GM23248 (cell line): ENCODE data around the gene UBAC2. TPM values are rescaled to one million over a fixed set of nuclear protein-coding genes. Genes with fewer than 3 reads are reported as not detected.
"Not testable (repeated sequence)": the region's sequence is repeated elsewhere in the genome, so short reads cannot be mapped to it uniquely, and the experiment has no call there.

Experiments used
- DNase-seq: peaks from one replicate; pipeline ENCODE4 v3.0.0-alpha.2; 2015
- H2AFZ ChIP-seq: fragments of 200-600 bp; sonication (generic); 2 replicates; pipeline ENCODE4 v1.6.1; 2016; ENCODE audit warnings: antibody characterized with exemption
- H3F3A ChIP-seq: fragments of 200-600 bp; sonication (generic); 2 replicates; pipeline ENCODE4 v1.6.1; 2016; ENCODE audit warnings: mild to moderate bottlenecking, antibody characterized with exemption, mixed run types; ENCODE audit not compliant: insufficient read depth
- H3K27ac ChIP-seq: fragments of 200-600 bp; sonication (generic); 2 replicates; pipeline ENCODE4 v1.5.1; 2016; ENCODE audit warnings: mild to moderate bottlenecking
- H3K27me3 ChIP-seq: fragments of 200-600 bp; sonication (generic); replicated peaks from 2 replicates; pipeline ENCODE4 v1.6.1; 2016; ENCODE audit warnings: mild to moderate bottlenecking; ENCODE audit not compliant: insufficient read depth
- H3K36me3 ChIP-seq: fragments of 200-600 bp; sonication (generic); 2 replicates; pipeline ENCODE4 v1.6.1; 2016; ENCODE audit warnings: low read depth, mild to moderate bottlenecking
- H3K4me1 ChIP-seq: fragments of 200-600 bp; sonication (generic); 2 replicates; pipeline ENCODE4 v1.6.1; 2016; ENCODE audit warnings: mild to moderate bottlenecking; ENCODE audit not compliant: insufficient read depth
- H3K4me2 ChIP-seq: fragments of 200-600 bp; sonication (generic); one replicate; pipeline ENCODE4 v1.6.1; 2016; ENCODE audit warnings: mild to moderate bottlenecking; ENCODE audit not compliant: unreplicated experiment
- H3K4me3 ChIP-seq: fragments of 200-600 bp; sonication (generic); 2 replicates; pipeline ENCODE4 v1.5.1; 2016; ENCODE audit warnings: mild to moderate bottlenecking
- H3K79me2 ChIP-seq: fragments of 200-600 bp; sonication (generic); 2 replicates; pipeline ENCODE4 v1.6.1; 2016; ENCODE audit warnings: mild to moderate bottlenecking; ENCODE audit not compliant: insufficient read depth
- H3K9ac ChIP-seq: fragments of 200-600 bp; sonication (generic); 2 replicates; pipeline ENCODE4 v1.6.1; 2016; ENCODE audit warnings: mild to moderate bottlenecking
- H3K9me2 ChIP-seq: fragments of 200-600 bp; sonication (generic); 2 replicates; pipeline ENCODE4 v1.6.1; 2016; ENCODE audit warnings: mixed run types, mild to moderate bottlenecking, moderate library complexity; ENCODE audit not compliant: insufficient read depth
- H3K9me3 ChIP-seq: fragments of 200-600 bp; sonication (generic); one replicate; pipeline ENCODE4 v1.6.1; 2017; ENCODE audit warnings: low read depth
- H4K20me1 ChIP-seq: fragments of 200-600 bp; sonication (generic); 2 replicates; pipeline ENCODE4 v1.6.0; 2016; ENCODE audit not compliant: insufficient read depth
- EZH2 ChIP-seq: fragments of 200-600 bp; sonication (generic); IDR thresholded peaks from 2 replicates; pipeline ENCODE4 v1.6.1; 2018; ENCODE audit warnings: antibody characterized with exemption, mild to moderate bottlenecking; ENCODE audit not compliant: insufficient read depth, poor library complexity, severe bottlenecking
- EZH2phosphoT487 ChIP-seq: fragments of 200-600 bp; sonication (generic); IDR thresholded peaks from 2 replicates; pipeline ENCODE4 v1.6.1; 2018; ENCODE audit warnings: antibody characterized with exemption, moderate library complexity, mild to moderate bottlenecking, low read depth; ENCODE audit not compliant: insufficient read depth
- WGBS, 2 experiments: methylation state at CpG; one replicate each; pipeline ENCODE4 v1.1.6; 2015 to 2017; ENCODE audit warnings: low lambda C conversion rate in 2 of 2, low coverage in 1 of 2; ENCODE audit errors: missing lambda C conversion rate in 2 of 2; 5-methylcytosine and 5-hydroxymethylcytosine counted together
- in situ Hi-C: fragments of 300-500 bp; cut with MboI; formaldehyde crosslinking; loops from 2 replicates; pipeline ENCODE4 v1.15.0; 2020
- polyA plus RNA-seq: library from polyadenylated mRNA; unstranded; fragments of >200 nt; fragmentation: Nextera tagmentation; extraction: Ambion mirVana; gene quantifications from 2 replicates; pipeline ENCODE4 v1.2.1, GENCODE V29; 2016
- total RNA-seq: library from RNA; depleted of rRNA; stranded (reverse); fragments of >200 nt; shearing (Covaris generic); gene quantifications from 2 replicates; pipeline ENCODE4 v1.2.3, GENCODE V29; 2014

UBAC2 gene
- total and polyA plus RNA-seq, 2 experiments from 2014 or later = 66.1 to 95.9 TPM

GRCh38 chr13:99206873-99207272 is 6.2 kb downstream of the UBAC2 start:
- Histone ChIP-seq H3K4me1 (peaks cover 7% of the 10 kb centered on the region; the same call in 1 of the 2 replicates), H3K79me2 (peaks cover 99% of the 10 kb centered on the region), H4K20me1 (peaks cover 5% of the 10 kb centered on the region; the same call in 1 of the 2 replicates), H3K9me3 (no peaks in the 10 kb centered on the region), H3K9ac (no peak overlapping the region), H3K27ac (no peak overlapping the region), H3K4me3 (no peak overlapping the region), H3K27me3 (no peaks in the 10 kb centered on the region), H3K36me3 (no peaks in the 10 kb centered on the region), H3F3A (no peaks in the 10 kb centered on the region), H3K4me2 (no peak overlapping the region), H2AFZ (no peak overlapping the region), H3K9me2 (no peaks in the 10 kb centered on the region)
- 92 to 98% methylated on average over 5 of the region's 5 CpGs for WGBS, 2 experiments
- no peak for DNase-seq
- in situ Hi-C loops = no loop called here
- TF ChIP-seq EZH2phosphoT487 (no peak), EZH2 (no peak)

GRCh38 chr13:99207511-99207910 is 6.9 kb downstream of the UBAC2 start:
- Histone ChIP-seq H3K36me3 (no peaks in the 10 kb centered on the region), H4K20me1 (peaks cover 6% of the 10 kb centered on the region; the same call in 1 of the 2 replicates), H3K79me2 (peaks cover 99% of the 10 kb centered on the region), H3K27me3 (no peaks in the 10 kb centered on the region), H2AFZ (no peak overlapping the region), H3K4me1 (peaks cover 1% of the 10 kb centered on the region; the same call in 1 of the 2 replicates), H3K27ac (no peak overlapping the region), H3K9ac (no peak overlapping the region), H3K4me2 (no peak overlapping the region), H3K9me3 (no peaks in the 10 kb centered on the region), H3K4me3 (no peak overlapping the region), H3F3A (no peaks in the 10 kb centered on the region), H3K9me2 (no peaks in the 10 kb centered on the region)
- no peak for TF ChIP-seq EZH2
- TF ChIP-seq EZH2phosphoT487 = no peak
- in situ Hi-C loops = no loop called here
- WGBS, 2 experiments = 94 to 95% methylated on average over 7 of the region's 7 CpGs
- no peak for DNase-seq

- Histone ChIP-seq H3K4me3 (no peak overlapping the region), H3K27ac (no peak overlapping the region), H3K79me2 (peaks cover 99% of the 10 kb centered on the region), H3K9me2 (no peaks in the 10 kb centered on the region), H3K4me1 (no peaks in the 10 kb centered on the region), H3K36me3 (no peaks in the 10 kb centered on the region), H4K20me1 (peaks cover 6% of the 10 kb centered on the region; the same call in 1 of the 2 replicates), H3K27me3 (no peaks in the 10 kb centered on the region), H3K9me3 (no peaks in the 10 kb centered on the region), H2AFZ (no peak overlapping the region), H3F3A (no peaks in the 10 kb centered on the region), H3K4me2 (no peak overlapping the region), H3K9ac (no peak overlapping the region)
- no peak for TF ChIP-seq EZH2
- 96 to 97% methylated on average over 3 of the region's 3 CpGs for WGBS, 2 experiments
- in situ Hi-C loops = no loop called here
- no peak for DNase-seq
Measured at GRCh38 chr13:99208185-99208584, 7.5 kb downstream of the UBAC2 start.

- Histone ChIP-seq H3K9ac (no peak overlapping the region), H3F3A (no peaks in the 10 kb centered on the region), H3K4me3 (no peak overlapping the region), H3K4me1 (no peaks in the 10 kb centered on the region), H3K36me3 (no peaks in the 10 kb centered on the region), H3K9me3 (no peaks in the 10 kb centered on the region), H3K9me2 (no peaks in the 10 kb centered on the region), H3K27ac (no peak overlapping the region), H3K79me2 (peaks cover 99% of the 10 kb centered on the region), H3K27me3 (no peaks in the 10 kb centered on the region), H4K20me1 (peaks cover 6% of the 10 kb centered on the region; the same call in 1 of the 2 replicates), H2AFZ (no peak overlapping the region), H3K4me2 (no peak overlapping the region)
- no peak for DNase-seq
- no peak for TF ChIP-seq EZH2phosphoT487
- no peak for TF ChIP-seq EZH2
- in situ Hi-C loops = no loop called here
- WGBS, 2 experiments = 88 to 90% methylated on average over 8 of the region's 8 CpGs
Measured at GRCh38 chr13:99208845-99209527, 8.3 kb downstream of the UBAC2 start.

- H3K27ac ChIP-seq, H3K4me3 ChIP-seq, H3K9me3 ChIP-seq, DNase-seq, H3K4me1 ChIP-seq, H4K20me1 ChIP-seq, H3K9me2 ChIP-seq, H3K9ac ChIP-seq, H3K36me3 ChIP-seq, H2AFZ ChIP-seq, H3F3A ChIP-seq, in situ Hi-C loops, H3K27me3 ChIP-seq, H3K4me2 ChIP-seq: not testable (repeated sequence)
- H3K79me2 ChIP-seq = peaks cover 99% of the 10 kb centered on the region
- WGBS, 2 experiments = 91 to 96% methylated on average over 9 of the region's 9 CpGs
Measured at GRCh38 chr13:99210627-99211026, 10.0 kb downstream of the UBAC2 start.
